ENCODE data around the gene ZNF536.

DNA sequence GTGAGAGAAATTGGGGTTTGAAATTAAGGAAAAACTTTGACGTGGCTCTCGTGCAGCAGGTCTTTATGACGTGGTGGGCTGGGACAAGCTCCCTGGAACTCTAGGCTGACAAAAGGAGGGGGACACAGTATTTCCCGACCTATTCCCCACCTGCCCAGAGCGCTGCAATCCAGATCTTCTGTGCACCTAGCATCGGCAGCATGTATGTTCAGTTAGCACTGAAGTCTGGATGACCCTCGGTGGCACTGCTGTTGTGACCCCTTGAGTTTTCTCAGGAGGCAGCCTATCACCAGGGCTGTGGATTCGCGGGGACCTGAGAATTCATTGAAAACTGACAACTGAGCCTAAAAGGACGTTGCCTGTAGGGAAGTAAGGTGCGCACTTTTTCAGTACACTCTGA is 9.1 kb upstream of the ZNF536 start:
- no peak for TF ChIP-seq POLR2A (IDR thresholded peaks at IDR 0.05)
- TF ChIP-seq, protein P1, sequence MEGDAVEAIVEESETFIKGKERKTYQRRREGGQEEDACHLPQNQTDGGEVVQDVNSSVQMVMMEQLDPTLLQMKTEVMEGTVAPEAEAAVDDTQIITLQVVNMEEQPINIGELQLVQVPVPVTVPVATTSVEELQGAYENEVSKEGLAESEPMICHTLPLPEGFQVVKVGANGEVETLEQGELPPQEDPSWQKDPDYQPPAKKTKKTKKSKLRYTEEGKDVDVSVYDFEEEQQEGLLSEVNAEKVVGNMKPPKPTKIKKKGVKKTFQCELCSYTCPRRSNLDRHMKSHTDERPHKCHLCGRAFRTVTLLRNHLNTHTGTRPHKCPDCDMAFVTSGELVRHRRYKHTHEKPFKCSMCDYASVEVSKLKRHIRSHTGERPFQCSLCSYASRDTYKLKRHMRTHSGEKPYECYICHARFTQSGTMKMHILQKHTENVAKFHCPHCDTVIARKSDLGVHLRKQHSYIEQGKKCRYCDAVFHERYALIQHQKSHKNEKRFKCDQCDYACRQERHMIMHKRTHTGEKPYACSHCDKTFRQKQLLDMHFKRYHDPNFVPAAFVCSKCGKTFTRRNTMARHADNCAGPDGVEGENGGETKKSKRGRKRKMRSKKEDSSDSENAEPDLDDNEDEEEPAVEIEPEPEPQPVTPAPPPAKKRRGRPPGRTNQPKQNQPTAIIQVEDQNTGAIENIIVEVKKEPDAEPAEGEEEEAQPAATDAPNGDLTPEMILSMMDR (IDR thresholded peaks at IDR 0.05), result no peak
- no peak for TF ChIP-seq EP300 (IDR thresholded peaks at IDR 0.05)
- no peak for TF ChIP-seq POLR2AphosphoS5 (IDR thresholded peaks at IDR 0.05)
